Stimulated activated CD8-positive, alpha-beta memory T cell treated with anti-CD3 and anti-CD28 coated beads, Interleukin-4, amount 100 ng/mL, for 48 hours (primary cell): ENCODE data around the gene PYROXD2.
A peak's percentile ranks its signal among the peaks of the same experiment; 100 is the strongest.

Source experiments
- DNase-seq: peaks from one replicate; pipeline ENCODE4 v3.0.0-alpha.2; 2020

The PYROXD2 gene

GRCh38 chr10:98414932-98415730 lies at the start of gene PYROXD2:
PYROXD2 (minus strand) TSS chr10:98415182; CDS start chr10:98415135, 47 bp downstream.
- DNase-seq, result peak; percentile 55

GRCh38 chr10:98463976-98464754 lies 49.2 kb upstream of the PYROXD2 start:
- no peak for DNase-seq

- no peak for DNase-seq
Observed at GRCh38 chr10:98463016-98463415, 48.0 kb upstream of the PYROXD2 start.

GRCh38 chr10:98461500-98461842 lies 46.5 kb upstream of the PYROXD2 start:
- DNase-seq, result no peak

- no peak for DNase-seq
Observed at GRCh38 chr10:98460837-98461499, 46.0 kb upstream of the PYROXD2 start.

- DNase-seq, result no peak
Observed at GRCh38 chr10:98458809-98459784, 44.1 kb upstream of the PYROXD2 start.

GRCh38 chr10:98457721-98458120 lies 42.7 kb upstream of the PYROXD2 start:
- no peak for DNase-seq

- DNase-seq, result no peak
Observed at GRCh38 chr10:98456686-98457482, 41.9 kb upstream of the PYROXD2 start.

- no peak for DNase-seq
Observed at GRCh38 chr10:98456043-98456570, 41.1 kb upstream of the PYROXD2 start.

- DNase-seq, result no peak
Observed at GRCh38 chr10:98453729-98454128, 38.7 kb upstream of the PYROXD2 start.

- no peak for DNase-seq
Observed at GRCh38 chr10:98450618-98451017, 35.6 kb upstream of the PYROXD2 start.

- DNase-seq, result no peak
Observed at GRCh38 chr10:98449287-98449686, 34.3 kb upstream of the PYROXD2 start.

GRCh38 chr10:98446661-98447221 lies 31.8 kb upstream of the PYROXD2 start, which contains the start of gene HPS1:
HPS1 (minus strand) TSS chr10:98446935; CDS start chr10:98443240, 3,695 bp downstream.
- DNase-seq, result peak; percentile 89

GRCh38 chr10:98446151-98446660 lies 31.2 kb upstream of the PYROXD2 start:
- DNase-seq, result peak; percentile 63

GRCh38 chr10:98445200-98445812 lies 30.3 kb upstream of the PYROXD2 start:
- DNase-seq, result no peak

GRCh38 chr10:98444314-98445006 lies 29.5 kb upstream of the PYROXD2 start:
- no peak for DNase-seq

- DNase-seq, result no peak
Observed at GRCh38 chr10:98438715-98439114, 23.7 kb upstream of the PYROXD2 start.

- no peak for DNase-seq
Observed at GRCh38 chr10:98436704-98437103, 21.7 kb upstream of the PYROXD2 start.

GRCh38 chr10:98435178-98435577 lies 20.2 kb upstream of the PYROXD2 start:
- no peak for DNase-seq
